Heart left ventricle (tissue), 13 donors: Measurements from ENCODE around the gene LDLRAD2.

ENCODE experiments used
- CTCF ChIP-seq, 12 donors: fragments of 200-600 bp; sonication (generic) in 4 of 12; IDR thresholded peaks; one replicate each; pipeline versions ENCODE4 v1.5.0 to v1.8.0; 2018 to 2022; ENCODE audit warnings: antibody characterized with exemption in 12 of 12, mild to moderate bottlenecking in 5 of 12
- POLR2A ChIP-seq, 2 donors: fragments of 450-650 bp; IDR thresholded peaks; one replicate each; pipeline ENCODE4 v1.6.1; 2017; ENCODE audit warnings: antibody characterized with exemption in 2 of 2, mild to moderate bottlenecking in 2 of 2, moderate library complexity in 2 of 2
- donor health status: ischemic (EF 13 %, LVEDD 7.1; RV severe dilation, severe dysfunction).
- donor health status: DM: no; HTN: yes; CAD: no.
- donor health status: DM: no; HTN: no; CAD: no.
- donor health status: ischemic (EF 25% LVEDD 6.9; RV normal size, moderate dysfunction).
- donor health status: ischemic (EF 25% LVEDD 5.7; RV mildly dilated, moderate dysfunction).
- donor health status: ischemic (EF 35%, LVEDD 5.7; RV mildly dilated, moderate dysfunction).
- donor health status: nonischemic (EF 11% LVEDD 7.7; RV severe dilation, severe dysfunction).
- donor health status: DM: yes; HTN: yes; CAD: no.
- donor health status: PGD.
- donor health status: ischemic (EF 29% LVEDD 5.4; RV normal size, mild dysfunction).
- donor health status: nonischemic (EF 23%, LVEDD 6.1; RV moderate dilation, normal function).

- TF ChIP-seq CTCF (IDR thresholded peaks at IDR 0.05): no peak
- TF ChIP-seq POLR2A (IDR thresholded peaks at IDR 0.05): no peak
Observed at GRCh38 chr1:21865609-21865942, 53.5 kb downstream of the LDLRAD2 start.
